Endothelial cell (in vitro differentiated cells): ENCODE data around the gene CACNA1H. TPM values are rescaled to one million over a fixed set of nuclear protein-coding genes. Genes with fewer than 3 reads are reported as not detected.

Experiments used
- DNase-seq: peaks from one replicate; pipeline ENCODE4 v3.0.0; 2021; ENCODE audit warnings: low spot score
- H3K27ac Mint-ChIP-seq: one replicate; pipeline ENCODE4 v1.8.0; 2021; ENCODE audit warnings: mixed read lengths, inconsistent platforms; ENCODE audit not compliant: unreplicated experiment
- H3K27me3 Mint-ChIP-seq: one replicate; pipeline ENCODE4 v1.8.0; 2021; ENCODE audit warnings: mild to moderate bottlenecking, moderate library complexity, mixed read lengths, inconsistent platforms; ENCODE audit not compliant: unreplicated experiment
- H3K36me3 Mint-ChIP-seq: one replicate; pipeline ENCODE4 v1.8.0; 2021; ENCODE audit warnings: mild to moderate bottlenecking, low read depth, mixed read lengths, inconsistent platforms; ENCODE audit not compliant: unreplicated experiment
- H3K4me1 Mint-ChIP-seq: one replicate; pipeline ENCODE4 v1.8.0; 2021; ENCODE audit warnings: mild to moderate bottlenecking, mixed read lengths, inconsistent platforms; ENCODE audit not compliant: unreplicated experiment
- H3K4me3 Mint-ChIP-seq: one replicate; pipeline ENCODE4 v1.8.0; 2021; ENCODE audit warnings: mild to moderate bottlenecking, mixed read lengths, inconsistent platforms; ENCODE audit not compliant: unreplicated experiment
- H3K9me3 Mint-ChIP-seq: one replicate; pipeline ENCODE4 v1.8.0; 2021; ENCODE audit warnings: mixed read lengths, inconsistent platforms; ENCODE audit not compliant: unreplicated experiment
- CTCF ChIP-seq: fragments of 200-600 bp; sonication (generic); IDR thresholded peaks from one replicate; pipeline ENCODE4 v1.5.0; 2021; ENCODE audit warnings: antibody characterized with exemption; ENCODE audit not compliant: unreplicated experiment
- total RNA-seq: library from RNA; stranded (reverse); fragmentation: NEBNext Ultra II Directional; extraction: Animal tissue kit (Norgen Biotek cat#: 25700); gene quantifications from one replicate; pipeline ENCODE4 v1.2.1, GENCODE V29; 2021; ENCODE audit not compliant: unreplicated experiment

CACNA1H gene
- total RNA-seq, 1 donor from 2014 or later = 3.4 TPM

GRCh38 chr16:1135459-1135825 is 17.5 kb upstream of the CACNA1H start:
- DNase-seq = no peak
- TF ChIP-seq CTCF = no peak
- no peaks in the 10 kb centered on the region for H3K36me3 Mint-ChIP-seq
- H3K4me1 Mint-ChIP-seq = no peaks in the 10 kb centered on the region
- no peaks in the 10 kb centered on the region for H3K9me3 Mint-ChIP-seq
- no peak overlapping the region for H3K27ac Mint-ChIP-seq
- no peak overlapping the region for H3K4me3 Mint-ChIP-seq
- H3K27me3 Mint-ChIP-seq = no peaks in the 10 kb centered on the region

GRCh38 chr16:1137604-1138003 is 15.3 kb upstream of the CACNA1H start:
- Mint-ChIP-seq H3K4me3 (no peak overlapping the region), H3K27me3 (peaks cover 2% of the 10 kb centered on the region), H3K27ac (no peak overlapping the region), H3K36me3 (no peaks in the 10 kb centered on the region), H3K9me3 (no peaks in the 10 kb centered on the region), H3K4me1 (no peaks in the 10 kb centered on the region)
- DNase-seq = no peak
- no peak for TF ChIP-seq CTCF

GRCh38 chr16:1140582-1141162 is 12.2 kb upstream of the CACNA1H start:
- Mint-ChIP-seq H3K36me3 (no peaks in the 10 kb centered on the region), H3K27me3 (peaks cover 3% of the 10 kb centered on the region), H3K4me1 (no peaks in the 10 kb centered on the region), H3K4me3 (no peak overlapping the region), H3K27ac (no peak overlapping the region), H3K9me3 (no peaks in the 10 kb centered on the region)
- no peak for DNase-seq
- no peak for TF ChIP-seq CTCF

- no peaks in the 10 kb centered on the region for H3K36me3 Mint-ChIP-seq
- no peaks in the 10 kb centered on the region for H3K9me3 Mint-ChIP-seq
- TF ChIP-seq CTCF = no peak
- no peak overlapping the region for H3K4me3 Mint-ChIP-seq
- H3K27ac Mint-ChIP-seq = no peak overlapping the region
- no peaks in the 10 kb centered on the region for H3K4me1 Mint-ChIP-seq
- no peak for DNase-seq
- peaks cover 3% of the 10 kb centered on the region for H3K27me3 Mint-ChIP-seq
These were observed 11.7 kb upstream of the CACNA1H start for GRCh38 chr16:1141191-1141590.

GRCh38 chr16:1141716-1142115 is 11.2 kb upstream of the CACNA1H start:
- H3K9me3 Mint-ChIP-seq = no peaks in the 10 kb centered on the region
- TF ChIP-seq CTCF = no peak
- H3K4me1 Mint-ChIP-seq = no peaks in the 10 kb centered on the region
- no peak for DNase-seq
- H3K27me3 Mint-ChIP-seq = peaks cover 5% of the 10 kb centered on the region
- no peak overlapping the region for H3K4me3 Mint-ChIP-seq
- H3K36me3 Mint-ChIP-seq = no peaks in the 10 kb centered on the region
- H3K27ac Mint-ChIP-seq = no peak overlapping the region
